Prostate gland (tissue), 2 donors: ENCODE data around the gene CRADD.

Experiments used
- CTCF ChIP-seq, 4 experiments: fragments of 200-600 bp in 2 of 4; fragments of 450-650 bp in 2 of 4; sonication (generic) in 2 of 4; IDR thresholded peaks; 1 replicate in 3 of 4; 2 replicates in 1 of 4; pipeline ENCODE4 v1.5.1; 2016 to 2019; ENCODE audit warnings: antibody characterized with exemption in 4 of 4, mild to moderate bottlenecking in 2 of 4, moderate library complexity in 2 of 4
- POLR2A ChIP-seq: fragments of 450-650 bp; IDR thresholded peaks from one replicate; pipeline ENCODE4 v1.6.1; 2016; ENCODE audit warnings: antibody characterized with exemption, mild to moderate bottlenecking

DNA sequence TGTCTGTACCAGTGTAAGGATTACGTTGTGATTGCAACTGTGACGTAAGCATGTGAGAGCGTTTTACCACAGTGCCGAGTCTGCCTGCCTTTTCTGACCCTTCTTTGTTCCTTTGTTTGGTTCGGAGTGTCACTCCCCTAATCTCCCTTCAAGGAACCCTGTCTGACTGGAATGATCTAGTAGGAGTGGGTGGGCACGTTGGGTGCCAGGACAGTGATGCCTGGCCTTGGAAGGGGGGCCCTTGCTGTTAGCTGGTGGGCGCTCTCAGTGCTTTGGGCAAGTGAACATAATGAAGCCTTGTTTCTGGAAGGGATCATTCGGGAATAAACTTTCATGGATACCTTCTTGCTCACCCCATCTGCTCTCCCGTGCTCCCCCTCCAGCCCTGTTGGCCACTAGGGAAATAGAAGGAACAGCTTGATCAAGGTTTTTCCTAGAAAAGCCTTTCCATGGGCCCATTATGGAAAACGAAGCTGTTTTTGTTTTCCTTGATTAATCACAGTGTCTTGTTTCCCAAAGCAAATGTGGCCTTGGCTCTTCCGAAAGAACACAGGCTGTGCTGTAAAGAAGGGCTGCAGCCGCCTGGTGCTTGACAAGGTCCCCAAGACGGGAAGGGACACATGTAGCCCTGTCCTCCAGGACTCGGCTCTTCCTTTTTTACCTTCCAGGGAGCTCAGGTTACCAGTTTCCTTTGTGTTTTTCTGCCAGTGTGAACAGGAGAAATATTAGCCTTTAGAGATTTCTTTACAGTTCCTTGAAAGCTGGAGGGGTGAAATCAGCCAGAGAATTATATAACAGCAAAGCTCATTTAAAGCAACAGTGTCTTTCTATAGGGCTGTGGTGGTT is 215.5 kb downstream of the CRADD start:
- TF ChIP-seq CTCF (IDR thresholded peaks at IDR 0.05): no peak
- no peak for TF ChIP-seq POLR2A
